Stimulated activated naive CD8-positive, alpha-beta T cell treated with anti-CD3 and anti-CD28 coated beads, Interleukin-15, amount 100 ng/mL, for 72 hours (primary cell): ENCODE results near the gene TEX26.

Source experiments
- ATAC-seq: fragments of 150-1000 bp; cut with Tn5 transposase; 2 replicates; pipeline ENCODE4 v1.10.0; 2021; ENCODE audit warnings: mild to moderate bottlenecking, moderate library complexity
- DNase-seq, 2 donors: peaks; one replicate each; pipeline ENCODE4 v3.0.0; 2021 to 2022
- H3K27ac Mint-ChIP-seq, 2 donors: one replicate each; pipeline ENCODE4 v1.8.0; 2022; ENCODE audit warnings: mild to moderate bottlenecking in 2 of 2, mixed read lengths in 2 of 2, moderate library complexity in 2 of 2
- H3K27me3 Mint-ChIP-seq: one replicate; pipeline ENCODE4 v1.8.0; 2022; ENCODE audit warnings: mixed read lengths
- H3K4me1 Mint-ChIP-seq: one replicate; pipeline ENCODE4 v1.8.0; 2022; ENCODE audit warnings: mild to moderate bottlenecking, mixed read lengths
- H3K4me3 Mint-ChIP-seq, 2 donors: one replicate each; pipeline ENCODE4 v1.8.0; 2022; ENCODE audit warnings: mild to moderate bottlenecking in 2 of 2, mixed read lengths in 2 of 2, moderate library complexity in 1 of 2
- H3K9me3 Mint-ChIP-seq, 2 donors: one replicate each; pipeline ENCODE4 v1.8.0; 2022; ENCODE audit warnings: mixed read lengths in 2 of 2

The TEX26 gene

DNA sequence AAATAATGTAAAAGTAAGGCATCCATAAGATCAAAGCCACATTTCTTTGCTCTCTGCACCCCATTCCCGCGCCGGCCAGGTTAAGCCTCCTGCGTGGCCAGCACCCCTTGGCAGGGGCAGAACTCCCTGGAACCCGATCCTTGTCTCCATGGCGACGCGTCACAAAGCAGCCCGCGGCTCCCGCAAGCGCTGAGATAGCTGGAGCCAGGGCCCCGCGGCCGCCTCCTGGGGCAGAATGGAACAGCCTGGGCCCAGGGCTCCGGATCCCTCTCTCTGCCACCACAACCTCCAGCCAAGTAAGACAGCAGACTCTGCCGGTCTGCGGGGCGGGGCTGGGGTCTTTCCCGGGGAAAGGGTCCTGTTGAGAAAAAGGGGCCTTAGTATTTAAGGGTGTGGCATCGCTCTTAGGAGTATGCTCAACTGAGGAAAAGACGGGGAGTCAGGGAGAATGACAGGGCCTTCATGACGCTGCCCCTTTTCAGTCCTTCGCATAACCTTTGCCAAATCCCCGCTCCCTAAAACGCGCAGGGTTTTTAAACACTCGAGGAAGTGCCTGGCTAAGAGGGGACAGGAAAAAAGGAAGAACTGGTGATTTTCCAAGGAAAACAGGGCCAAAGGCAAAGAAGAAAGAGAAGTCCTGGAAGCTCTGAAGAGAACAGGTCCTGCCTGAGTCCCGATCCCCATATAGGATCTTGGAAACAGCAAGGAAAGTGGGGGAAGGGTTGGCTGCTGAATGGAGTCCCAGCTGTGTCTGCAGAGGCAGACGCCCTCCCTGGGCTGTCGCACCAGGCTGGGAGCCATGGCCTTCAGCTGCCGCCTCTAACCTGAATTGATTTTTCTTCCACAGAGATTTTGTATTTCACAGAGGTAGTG is at the start of gene TEX26:
TSS of gene TEX26 (plus strand) at position 176 of the 873 bp plus-strand sequence. CDS start at position 236, 60 bp downstream.
- ATAC-seq: no peak

DNA sequence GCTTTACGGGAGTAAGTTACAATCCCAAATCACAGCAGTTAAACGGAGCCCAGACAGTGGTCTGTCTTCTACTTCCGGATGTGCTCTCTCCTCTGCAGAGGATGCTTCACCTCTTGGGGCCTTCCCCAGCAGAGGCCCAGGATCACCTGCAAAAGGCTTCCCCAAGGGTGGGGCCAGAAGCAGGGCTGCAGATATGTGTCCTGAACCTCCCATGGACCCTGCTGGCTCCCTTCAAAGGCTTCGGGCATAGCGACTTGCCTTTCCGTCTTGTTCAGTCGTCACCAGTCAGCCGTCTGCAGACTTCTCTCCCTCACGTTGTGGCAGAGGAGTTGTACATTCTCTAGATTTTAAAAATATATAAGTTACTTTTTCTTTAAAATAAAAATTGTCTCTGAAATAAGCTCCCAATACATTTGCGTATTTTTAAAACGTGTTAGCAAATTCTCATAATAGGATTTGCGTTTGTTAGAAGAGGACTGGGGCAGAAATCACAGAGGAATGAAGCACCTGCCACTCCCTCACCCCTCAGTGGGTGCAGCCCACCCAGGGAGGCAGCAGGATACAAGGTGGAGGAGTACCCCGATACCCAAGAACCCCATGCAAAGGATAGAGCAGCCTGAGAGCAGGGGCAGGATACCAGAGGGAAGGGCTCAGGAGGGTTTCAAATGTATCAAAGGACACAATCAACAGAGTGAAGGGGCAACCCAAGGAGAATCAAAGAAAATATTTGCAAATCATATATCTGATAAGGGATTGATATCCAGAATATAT is 49.3 kb upstream of the TEX26 start:
- no peak overlapping the region for H3K4me3 Mint-ChIP-seq
- H3K27me3 Mint-ChIP-seq: peaks cover 80% of the 10 kb centered on the region
- ATAC-seq (no peak), DNase-seq (no peak)
- no peaks in the 10 kb centered on the region for H3K9me3 Mint-ChIP-seq
- H3K27ac Mint-ChIP-seq: no peak overlapping the region
- peaks cover 22% of the 10 kb centered on the region for H3K4me1 Mint-ChIP-seq

More for the DNA sequence above, at the start of gene TEX26:
- Mint-ChIP-seq H3K9me3 (peaks cover 0 to 13% of the 10 kb centered on the region in 2 donors), H3K4me3 (no peak within 1 kb of the TSS), H3K27me3 (peaks cover 80% of the 10 kb centered on the region), H3K27ac (no peak within 1 kb of the TSS), H3K4me1 (no peaks in the 10 kb centered on the region)
- DNase-seq: no peak

DNA sequence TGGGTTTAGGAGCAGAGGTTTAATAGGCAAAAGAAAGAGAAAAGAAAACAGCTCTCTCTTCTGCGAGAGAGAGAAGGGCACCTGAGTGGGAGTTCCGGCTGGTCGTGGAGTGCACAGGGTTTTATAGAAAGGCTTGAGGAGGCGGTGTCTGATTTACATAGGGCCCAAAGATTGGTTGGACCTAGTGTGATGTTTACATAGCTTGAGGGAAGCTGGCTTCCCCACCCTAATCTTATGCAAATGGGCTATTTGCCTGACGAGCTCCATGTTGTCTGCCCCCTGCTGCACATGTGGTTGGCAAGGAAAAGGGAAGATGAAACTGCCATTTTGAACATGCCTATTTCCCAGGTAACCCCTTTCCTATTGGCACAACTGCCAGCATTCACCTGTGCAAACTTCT is 47.9 kb upstream of the TEX26 start:
- no peak for DNase-seq
- Mint-ChIP-seq H3K27me3 (peaks cover 71% of the 10 kb centered on the region), H3K9me3 (no peaks in the 10 kb centered on the region), H3K4me3 (peak overlapping the region in 1 of 2 donors; percentile 0), H3K4me1 (peaks cover 22% of the 10 kb centered on the region), H3K27ac (no peak overlapping the region)
- no peak for ATAC-seq

DNA sequence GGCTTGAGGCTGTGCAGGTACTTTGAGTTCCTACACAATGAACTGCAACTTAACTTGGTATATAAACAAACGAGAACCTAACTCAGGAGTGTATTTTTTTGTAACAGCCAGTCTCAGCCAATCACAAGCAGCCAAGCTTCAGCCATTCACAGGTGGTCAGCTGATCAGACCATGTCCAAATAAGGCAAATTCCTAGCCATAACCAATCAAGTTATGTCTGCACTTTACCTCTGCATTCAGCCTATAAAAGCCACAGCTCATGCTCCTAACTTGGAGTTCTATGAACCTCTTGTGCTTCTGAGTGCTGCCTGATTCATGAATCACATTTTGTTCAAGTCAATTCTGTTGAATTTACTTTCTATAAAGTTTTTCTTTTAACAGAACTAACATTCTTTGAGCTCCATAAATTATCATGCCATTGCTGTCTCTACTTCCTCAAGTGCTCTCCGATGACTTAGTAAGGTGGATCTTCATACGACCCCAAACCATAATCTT is 43.2 kb upstream of the TEX26 start:
- Mint-ChIP-seq H3K4me3 (no peak overlapping the region), H3K4me1 (peaks cover 20% of the 10 kb centered on the region), H3K27me3 (peaks cover 40% of the 10 kb centered on the region), H3K9me3 (no peaks in the 10 kb centered on the region), H3K27ac (no peak overlapping the region)
- DNase-seq: no peak
- ATAC-seq: no peak

DNA sequence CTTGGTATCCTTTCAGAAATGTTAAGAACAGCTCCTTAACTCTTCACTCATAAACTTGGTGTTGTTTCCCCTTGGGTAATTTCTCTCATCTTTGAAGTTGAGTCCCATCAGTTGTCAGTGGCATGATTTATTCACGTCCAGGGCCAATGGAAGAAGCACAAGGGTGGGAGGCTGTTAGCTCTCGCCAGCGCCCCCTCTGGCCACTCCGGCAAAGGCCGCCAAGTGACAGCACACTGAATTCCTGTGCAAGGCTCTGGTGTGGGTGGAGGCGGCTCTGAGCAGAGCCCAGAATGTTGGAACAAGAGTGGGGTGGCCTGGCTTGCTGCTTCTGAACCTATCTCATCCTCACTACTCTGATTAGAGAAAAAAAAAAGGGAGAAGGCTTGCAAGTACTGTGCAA is 39.5 kb upstream of the TEX26 start:
- Mint-ChIP-seq H3K27me3 (peaks cover 26% of the 10 kb centered on the region), H3K4me1 (peaks cover 5% of the 10 kb centered on the region), H3K4me3 (no peak overlapping the region), H3K9me3 (no peaks in the 10 kb centered on the region), H3K27ac (no peak overlapping the region)
- DNase-seq: no peak
- no peak for ATAC-seq

DNA sequence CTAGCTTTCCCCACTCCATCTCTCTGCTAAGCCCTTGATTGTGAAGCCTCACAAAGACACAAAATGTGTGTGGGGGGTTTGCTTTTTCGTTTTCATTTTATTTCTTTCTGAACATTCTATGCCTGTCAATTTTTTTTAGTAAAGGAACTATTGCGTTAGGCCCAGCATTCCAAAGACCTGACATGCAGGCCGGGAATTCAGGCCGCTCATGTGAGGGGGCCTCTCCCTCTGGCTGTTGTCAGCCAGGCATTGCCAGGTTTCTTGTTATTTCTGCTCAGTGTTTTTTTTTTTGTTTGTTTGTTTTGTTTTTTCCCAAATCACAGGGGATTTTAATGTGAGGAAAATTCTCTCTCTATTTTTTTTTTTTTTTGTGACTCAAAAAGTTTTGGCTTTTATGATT is 36.7 kb upstream of the TEX26 start:
- Mint-ChIP-seq H3K9me3 (no peaks in the 10 kb centered on the region), H3K4me3 (no peak overlapping the region), H3K27me3 (peaks cover 32% of the 10 kb centered on the region), H3K27ac (no peak overlapping the region), H3K4me1 (peaks cover 18% of the 10 kb centered on the region)
- ATAC-seq (no peak), DNase-seq (no peak)

DNA sequence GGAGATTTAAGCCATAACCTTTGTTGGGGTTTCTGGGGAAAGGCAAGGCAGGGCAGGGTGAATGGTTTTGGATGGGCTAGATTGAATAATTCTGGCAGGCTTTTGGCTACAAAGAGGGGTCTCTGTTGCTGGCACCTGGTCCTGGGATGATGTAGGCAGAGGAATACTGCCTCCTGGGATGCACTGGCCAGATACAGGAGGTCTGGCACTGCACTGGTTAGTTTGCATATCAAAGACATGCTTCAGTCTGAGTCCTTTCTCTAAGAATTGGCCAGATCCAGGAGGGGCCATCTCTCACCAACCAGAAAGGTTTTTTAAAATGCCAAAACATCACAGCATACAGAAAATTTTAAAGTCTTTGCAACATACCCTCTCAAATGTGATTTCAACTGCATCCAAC is 34.4 kb upstream of the TEX26 start:
- H3K4me1 Mint-ChIP-seq: peaks cover 19% of the 10 kb centered on the region
- no peak for ATAC-seq
- H3K27me3 Mint-ChIP-seq: peaks cover 40% of the 10 kb centered on the region
- no peak for DNase-seq
- no peak overlapping the region for H3K27ac Mint-ChIP-seq
- H3K4me3 Mint-ChIP-seq: no peak overlapping the region
- H3K9me3 Mint-ChIP-seq: no peaks in the 10 kb centered on the region

DNA sequence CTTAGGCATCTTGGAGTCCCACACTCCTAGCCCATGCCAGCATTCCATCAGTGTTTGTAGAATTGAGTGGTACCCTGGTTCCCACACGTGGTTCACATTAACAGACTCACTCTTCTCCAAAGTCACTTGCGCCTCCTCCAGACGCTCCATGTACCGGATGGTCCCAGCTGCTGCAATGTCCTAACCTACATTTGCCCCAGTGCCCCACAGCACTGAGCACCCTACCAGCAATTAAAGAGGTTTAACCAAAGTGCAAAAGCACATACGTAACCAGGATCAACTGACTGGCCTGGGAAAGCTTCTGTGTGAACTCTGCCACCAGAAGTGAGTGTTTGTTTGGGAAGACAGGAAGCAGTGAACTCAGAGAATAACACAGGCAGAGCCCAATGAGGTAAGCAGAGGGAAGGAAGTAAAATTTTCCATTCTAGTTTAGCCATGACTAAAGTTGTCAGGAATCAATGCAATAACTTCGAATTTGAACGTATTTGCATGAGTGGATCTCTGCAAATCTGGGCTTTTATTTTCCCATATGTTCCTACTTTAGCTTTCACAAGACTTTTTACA is 33.7 kb upstream of the TEX26 start:
- H3K9me3 Mint-ChIP-seq: no peaks in the 10 kb centered on the region
- no peak overlapping the region for H3K27ac Mint-ChIP-seq
- DNase-seq (no peak), ATAC-seq (peak; percentile 58)
- H3K4me3 Mint-ChIP-seq: no peak overlapping the region
- peaks cover 42% of the 10 kb centered on the region for H3K27me3 Mint-ChIP-seq
- peaks cover 19% of the 10 kb centered on the region for H3K4me1 Mint-ChIP-seq

DNA sequence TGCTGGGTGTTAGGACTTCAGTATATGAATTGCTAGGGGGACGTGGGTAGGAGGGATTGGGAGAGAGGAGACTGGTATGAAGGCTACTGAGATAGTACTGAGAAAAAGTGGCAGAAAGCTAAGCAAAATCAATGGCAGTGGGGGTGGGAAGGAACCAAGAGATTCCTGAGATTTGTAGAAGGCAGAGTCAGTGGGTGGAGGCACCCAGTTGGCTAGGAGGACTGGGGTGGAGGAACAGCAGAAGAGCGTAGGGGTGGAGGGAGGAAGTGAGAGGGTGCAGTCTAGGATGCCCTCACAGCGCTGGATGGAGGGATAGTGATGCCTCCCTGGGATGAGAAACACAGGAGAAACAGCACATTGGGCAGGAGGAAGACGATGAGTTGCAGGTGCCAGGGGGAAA is 32.0 kb upstream of the TEX26 start:
- Mint-ChIP-seq H3K4me1 (peaks cover 21% of the 10 kb centered on the region), H3K27ac (no peak overlapping the region), H3K4me3 (no peak overlapping the region), H3K27me3 (peaks cover 58% of the 10 kb centered on the region), H3K9me3 (no peaks in the 10 kb centered on the region)
- no peak for ATAC-seq
- DNase-seq: no peak

DNA sequence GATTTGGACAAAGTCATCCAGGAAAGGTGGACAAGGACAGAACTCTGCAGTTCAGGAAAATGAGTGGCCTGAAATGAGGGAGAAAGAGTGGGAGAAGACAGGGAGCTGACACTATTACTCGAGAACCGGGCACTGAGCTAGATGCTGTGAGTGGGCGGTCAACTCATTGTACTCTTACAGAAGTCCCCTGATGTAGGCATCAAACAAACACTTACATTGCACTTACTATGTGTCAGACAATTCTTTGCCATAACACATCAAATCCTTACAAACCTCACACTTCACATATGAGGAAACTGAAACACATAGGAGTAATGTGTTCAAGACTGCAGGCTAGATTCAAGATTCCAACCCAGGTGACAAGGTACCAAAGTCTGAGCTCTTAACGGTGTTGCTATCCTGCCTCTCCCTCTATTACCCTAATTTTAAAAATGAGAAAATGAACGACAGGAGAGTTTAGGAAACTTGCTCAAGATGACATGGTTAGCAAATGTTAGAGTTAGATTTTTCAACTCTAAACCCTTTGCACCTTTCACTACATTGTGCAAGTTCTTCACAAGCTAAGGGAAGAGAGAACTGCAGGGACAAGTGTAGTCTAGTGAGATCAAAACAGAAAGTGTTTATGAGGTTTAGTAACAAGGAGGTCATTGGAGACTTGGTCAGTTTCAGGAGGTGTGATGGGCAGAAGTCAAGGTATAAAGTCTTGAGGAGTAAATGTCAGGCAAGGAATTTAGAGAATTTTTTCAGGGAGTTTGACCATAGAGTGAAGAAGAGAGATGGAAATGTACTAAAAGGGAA is 31.3 kb upstream of the TEX26 start:
- peaks cover 64% of the 10 kb centered on the region for H3K27me3 Mint-ChIP-seq

DNA sequence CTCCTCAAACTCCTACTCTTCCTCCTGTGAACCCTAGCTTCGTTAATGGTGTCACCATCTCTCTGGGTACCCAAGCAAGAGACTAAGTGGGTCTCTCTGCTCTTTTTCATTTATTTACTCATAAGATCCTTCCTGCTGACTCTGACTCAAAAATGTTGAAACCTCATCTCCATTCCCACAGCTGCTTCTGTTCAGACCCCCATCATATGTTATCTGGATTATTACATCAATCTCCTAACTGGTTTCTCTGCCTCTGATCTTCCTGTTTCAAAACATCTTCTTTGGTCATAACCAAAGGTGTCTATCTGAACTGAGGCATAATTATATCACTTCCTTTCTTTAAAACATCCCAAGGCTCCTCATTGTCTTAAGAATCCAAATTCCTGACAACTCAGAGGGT is 28.4 kb upstream of the TEX26 start:
- H3K27ac Mint-ChIP-seq: no peak overlapping the region
- H3K4me1 Mint-ChIP-seq: peaks cover 12% of the 10 kb centered on the region
- peaks cover 75% of the 10 kb centered on the region for H3K27me3 Mint-ChIP-seq
- H3K9me3 Mint-ChIP-seq: no peaks in the 10 kb centered on the region
- no peak for ATAC-seq
- H3K4me3 Mint-ChIP-seq: no peak overlapping the region
- DNase-seq: no peak

More for the DNA sequence above, 31.3 kb upstream of the TEX26 start:
- Mint-ChIP-seq H3K4me3 (no peak overlapping the region), H3K9me3 (no peaks in the 10 kb centered on the region), H3K27ac (no peak overlapping the region), H3K4me1 (peaks cover 24% of the 10 kb centered on the region)
- no peak for DNase-seq
- ATAC-seq: no peak

DNA sequence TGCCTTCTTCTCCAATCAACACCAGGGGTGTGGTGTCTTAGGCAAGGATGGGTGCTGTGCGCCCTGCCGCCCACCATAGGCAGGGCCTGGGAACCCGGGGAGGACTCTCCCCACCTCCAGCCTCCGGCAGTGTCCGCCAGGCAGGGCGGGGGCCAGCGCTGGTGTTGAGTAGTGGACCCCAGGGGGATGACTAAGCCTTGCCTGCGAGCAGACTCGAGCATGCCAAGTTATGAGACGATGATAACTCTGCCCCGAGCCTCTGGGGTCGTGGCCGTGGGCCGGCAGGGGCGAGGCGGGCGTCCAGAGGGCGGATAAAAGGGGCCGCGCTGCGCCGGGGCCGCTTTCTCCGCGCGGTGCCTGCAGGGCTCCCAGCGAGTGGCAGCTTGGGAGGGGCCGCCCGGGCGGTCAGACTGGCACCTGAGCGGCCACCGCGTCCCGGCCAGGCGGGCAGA is 26.5 kb upstream of the TEX26 start, which contains the start of gene MEDAG:
TSS of gene MEDAG (plus strand) at position 340 of the 452 bp plus-strand sequence. CDS start 245 bp downstream, outside the sequence.
- Mint-ChIP-seq H3K27ac (no peak within 1 kb of the TSS), H3K4me3 (no peak within 1 kb of the TSS), H3K9me3 (no peaks in the 10 kb centered on the region), H3K27me3 (peaks cover 73% of the 10 kb centered on the region), H3K4me1 (peaks cover 5% of the 10 kb centered on the region)
- no peak for ATAC-seq
- DNase-seq: no peak

DNA sequence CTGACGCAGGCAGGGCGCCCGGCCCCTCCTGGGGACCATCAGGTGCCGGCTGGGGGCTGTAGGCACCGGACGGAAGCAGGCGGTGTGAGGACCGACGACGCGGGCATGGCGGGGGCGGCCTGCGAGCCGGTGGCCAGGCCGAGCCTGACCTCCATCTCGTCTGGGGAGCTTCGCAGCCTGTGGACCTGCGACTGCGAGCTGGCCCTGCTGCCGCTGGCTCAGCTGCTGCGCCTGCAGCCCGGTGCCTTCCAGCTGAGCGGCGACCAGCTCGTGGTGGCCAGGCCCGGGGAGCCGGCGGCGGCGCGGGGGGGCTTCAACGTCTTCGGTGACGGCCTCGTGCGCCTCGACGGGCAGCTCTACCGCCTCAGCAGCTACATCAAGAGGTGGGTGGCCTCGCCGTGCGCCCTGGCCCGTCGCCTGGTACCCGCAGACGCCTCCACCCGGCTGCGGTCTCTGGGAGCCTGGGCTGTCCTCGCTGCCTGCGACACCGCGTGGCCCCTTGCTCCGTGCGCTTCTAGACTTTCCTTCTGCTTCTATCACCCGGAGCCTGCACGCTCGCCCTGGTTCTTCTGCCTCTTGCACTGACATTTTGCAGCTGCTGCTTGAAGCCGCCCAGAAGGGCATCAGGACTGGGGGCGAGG is 25.9 kb upstream of the TEX26 start:
- Mint-ChIP-seq H3K4me3 (no peak overlapping the region), H3K27me3 (peaks cover 73% of the 10 kb centered on the region)
- no peak for ATAC-seq

DNA sequence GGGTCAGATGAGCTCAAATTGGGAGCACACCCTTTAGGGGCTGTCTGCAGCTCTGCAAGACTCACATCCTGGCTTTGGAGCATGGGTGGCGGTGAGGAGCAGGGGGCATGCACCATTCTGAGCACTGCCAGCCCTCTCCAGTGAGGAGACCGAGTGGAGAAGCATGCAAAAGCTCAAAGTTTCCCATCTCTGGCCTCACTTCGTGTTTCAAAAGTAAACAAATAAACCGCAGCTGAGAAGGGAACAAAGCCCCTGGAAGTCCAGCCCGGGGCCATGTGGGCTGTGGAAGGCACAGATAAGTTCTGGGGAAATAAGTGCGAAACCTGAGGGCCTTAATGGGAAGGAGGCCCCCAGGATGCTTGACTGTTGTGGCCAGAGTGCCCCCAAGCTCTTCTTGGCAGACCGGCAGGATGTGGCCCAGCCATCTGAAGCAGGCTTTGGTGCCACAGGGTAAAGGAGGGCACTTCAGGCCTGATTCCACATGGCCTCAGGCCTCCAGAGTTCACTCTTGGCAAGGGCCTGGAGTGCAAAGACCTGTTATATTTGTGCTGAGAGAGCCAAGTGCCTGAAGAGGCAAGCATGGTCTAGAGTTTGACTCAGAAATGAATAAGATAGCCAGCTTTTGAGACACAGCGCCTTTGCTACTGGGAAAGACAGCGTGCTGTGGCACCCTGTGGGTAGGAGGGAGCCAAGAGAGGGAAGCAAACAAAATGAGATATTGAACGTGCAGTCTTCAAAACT is 25.2 kb upstream of the TEX26 start:
- peaks cover 5% of the 10 kb centered on the region for H3K4me1 Mint-ChIP-seq
- peaks cover 78% of the 10 kb centered on the region for H3K27me3 Mint-ChIP-seq
- H3K9me3 Mint-ChIP-seq: no peaks in the 10 kb centered on the region
- ATAC-seq: no peak
- no peak for DNase-seq
- H3K4me3 Mint-ChIP-seq: peak overlapping the region in 1 of 2 donors; percentile 7
- no peak overlapping the region for H3K27ac Mint-ChIP-seq

More for the DNA sequence above, 25.9 kb upstream of the TEX26 start:
- DNase-seq: no peak
- Mint-ChIP-seq H3K4me1 (peaks cover 5% of the 10 kb centered on the region), H3K27ac (no peak overlapping the region), H3K9me3 (no peaks in the 10 kb centered on the region)
